ENCODE results near the gene DDTL.

GRCh38 chr22:24007253-24008021, 40.7 kb downstream of the DDTL start:
- TF ChIP-seq CTCF (IDR thresholded peaks at IDR 0.05; ENCODE audit: insufficient read depth, low read length, poor library complexity, severe bottlenecking) = no peak
- TF ChIP-seq EZH2phosphoT487 (conservative IDR thresholded peaks at IDR 0.05; ENCODE audit: low read length) = no peak

Measured in SU-DHL-6 (cell line).